NCI-H146 treated with DMSO at 0.1 percent for 48 hours (cell line): ENCODE data around the gene SPZ1.
"Not testable (repeated sequence)": the region's sequence is repeated elsewhere in the genome, so short reads cannot be mapped to it uniquely, and the experiment has no call there.

Experiments used
- DNase-seq: peaks from one replicate; lab custom pipeline; 2025; ENCODE audit not compliant: unreplicated experiment; lab: John Stamatoyannopoulos, UW

Gene SPZ1

GRCh38 chr5:80319702-80320101 lies at the start of gene SPZ1:
TSS of gene SPZ1 (plus strand) at chr5:80320002. CDS start at chr5:80320216, 214 bp downstream.
- DNase-seq, result no peak

- not testable (repeated sequence) for DNase-seq
These were observed 49.3 kb upstream of the SPZ1 start for GRCh38 chr5:80270543-80270942.

- DNase-seq, result peak; percentile 23
These were observed 44.5 kb upstream of the SPZ1 start for GRCh38 chr5:80275347-80275746.

GRCh38 chr5:80276186-80276585 lies 43.6 kb upstream of the SPZ1 start:
- DNase-seq, result no peak

- no peak for DNase-seq
These were observed 42.6 kb upstream of the SPZ1 start for GRCh38 chr5:80277191-80277590.

GRCh38 chr5:80282054-80282453 lies 37.7 kb upstream of the SPZ1 start:
- no peak for DNase-seq

GRCh38 chr5:80283360-80283759 lies 36.4 kb upstream of the SPZ1 start:
- DNase-seq, result no peak

GRCh38 chr5:80284720-80285119 lies 35.1 kb upstream of the SPZ1 start:
- no peak for DNase-seq

- no peak for DNase-seq
These were observed 31.6 kb upstream of the SPZ1 start for GRCh38 chr5:80288177-80288576.

GRCh38 chr5:80289320-80289719 lies 30.5 kb upstream of the SPZ1 start:
- no peak for DNase-seq

GRCh38 chr5:80291761-80292160 lies 28.0 kb upstream of the SPZ1 start:
- no peak for DNase-seq

- DNase-seq, result no peak
These were observed 23.7 kb upstream of the SPZ1 start for GRCh38 chr5:80296121-80296520.

- DNase-seq, result no peak
These were observed 20.2 kb upstream of the SPZ1 start for GRCh38 chr5:80299601-80300000.

GRCh38 chr5:80300125-80300524 lies 19.7 kb upstream of the SPZ1 start:
- no peak for DNase-seq

GRCh38 chr5:80300796-80301195 lies 19.0 kb upstream of the SPZ1 start:
- not testable (repeated sequence) for DNase-seq

- DNase-seq, result not testable (repeated sequence)
These were observed 18.5 kb upstream of the SPZ1 start for GRCh38 chr5:80301342-80301741.

GRCh38 chr5:80302636-80303035 lies 17.2 kb upstream of the SPZ1 start:
- no peak for DNase-seq

GRCh38 chr5:80308526-80308925 lies 11.3 kb upstream of the SPZ1 start:
- no peak for DNase-seq

- DNase-seq, result no peak
These were observed 9.7 kb upstream of the SPZ1 start for GRCh38 chr5:80309871-80310665.

- no peak for DNase-seq
These were observed 4.6 kb upstream of the SPZ1 start for GRCh38 chr5:80315244-80315643.

- no peak for DNase-seq
These were observed 1.6 kb upstream of the SPZ1 start for GRCh38 chr5:80318212-80318611.

GRCh38 chr5:80324912-80325311 lies 5.1 kb downstream of the SPZ1 start:
- DNase-seq, result no peak

GRCh38 chr5:80326468-80326867 lies 6.7 kb downstream of the SPZ1 start:
- no peak for DNase-seq
